ENCODE results near the gene CLK2. TPM values are rescaled to one million over a fixed set of nuclear protein-coding genes. Genes with fewer than 3 reads are reported as not detected.

CLK2 gene
- total and polyA plus RNA-seq, 9 of the 15 experiments (the other 6 are each of a cell fraction or from before 2014, with no cell fraction given) = 13.5 to 81.4 (median 39.6) TPM

GRCh38 chr1:155277070-155277901, 4.0 kb upstream of the CLK2 start, which contains the start of gene HCN3 (continued):
- TF ChIP-seq HCFC1 (IDR thresholded peaks at IDR 0.05; ENCODE audit: low read depth, low read length) (0 out of 2 replicates have a peak, but pooled peaks have one; percentile 21), SLC30A9 (CRISPR knock-in tag; IDR thresholded peaks at IDR 0.05) (no peak), RERE (CRISPR knock-in tag; IDR thresholded peaks at IDR 0.05; ENCODE audit: borderline replicate concordance) (no peak; the same call in 1 of the 2 replicates), KLF16 (IDR thresholded peaks at IDR 0.05) (no peak), ZNF395 (CRISPR knock-in tag; IDR thresholded peaks at IDR 0.05) (0 out of 2 replicates have a peak, but pooled peaks have one; percentile 32), TEAD1 (CRISPR knock-in tag; IDR thresholded peaks at IDR 0.05) (peak; percentile 20 to 41; a peak in 1 of 4 replicates), RBFOX2 (IDR thresholded peaks at IDR 0.05; ENCODE audit: low read depth, low read length) (peak; percentile 58), E2F1 (CRISPR knock-in tag; IDR thresholded peaks at IDR 0.05) (peak; percentile 95), ELF1 (tag; IDR thresholded peaks at IDR 0.05) (0 out of 2 replicates have a peak, but pooled peaks have one; percentile 24), SMARCE1 (IDR thresholded peaks at IDR 0.05) (no peak), KDM2B (CRISPR knock-in tag; IDR thresholded peaks at IDR 0.05) (0 out of 2 replicates have a peak, but pooled peaks have one; percentile 26), SMAD2 (IDR thresholded peaks at IDR 0.05; ENCODE audit: low read depth, low read length) (no peak), PRPF4 (IDR thresholded peaks at IDR 0.05; ENCODE audit: insufficient read depth, low read depth, low read length, poor library complexity, severe bottlenecking) (no peak), ZNF780A (CRISPR knock-in tag; IDR thresholded peaks at IDR 0.05) (no peak), PHF21A (IDR thresholded peaks at IDR 0.05; ENCODE audit: borderline replicate concordance, low read depth) (no peak), PTTG1 (tag; IDR thresholded peaks at IDR 0.05; ENCODE audit: low read depth) (no peak), E2F6 (IDR thresholded peaks at IDR 0.05; ENCODE audit: borderline replicate concordance in 1 of 2, extremely low read depth in 1 of 2, insufficient read depth in 1 of 2, insufficient read length in 1 of 2, low read depth in 1 of 2, low read length in 1 of 2, poor library complexity in 1 of 2, severe bottlenecking in 1 of 2) (peak; percentile 94 to 97)
